Measurements from ENCODE around the gene HSF2.

DNA sequence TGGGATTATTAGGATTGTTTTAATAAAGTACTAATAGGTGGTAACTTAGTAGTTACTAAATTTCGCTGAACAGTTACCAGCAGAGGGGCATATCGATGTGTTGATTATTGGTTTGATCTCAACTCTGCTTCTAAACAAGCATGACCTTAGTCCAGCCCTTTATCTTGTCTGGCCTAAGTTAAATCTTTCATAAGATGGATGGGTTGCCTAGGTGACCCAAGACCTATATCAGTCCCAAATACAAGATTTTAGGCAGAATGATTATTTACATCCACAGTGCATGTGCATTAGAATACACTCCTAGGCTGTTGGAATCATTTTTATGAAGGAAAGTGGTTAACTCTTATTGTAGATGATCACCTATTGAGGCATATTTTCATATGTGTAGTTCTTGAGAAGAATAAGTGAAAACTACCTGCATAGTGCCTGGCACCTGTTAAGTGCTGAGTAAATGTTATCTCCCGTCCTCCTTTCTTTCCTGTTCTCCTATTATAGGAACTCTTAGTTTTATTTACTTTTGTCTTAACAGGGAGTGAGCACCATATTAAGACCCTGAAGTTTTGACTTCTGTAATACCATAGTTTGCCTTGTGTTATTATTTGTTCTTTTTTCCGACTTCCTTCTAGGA lies 1.1 kb downstream of the HSF2 start:
- TF ChIP-seq, protein P1, sequence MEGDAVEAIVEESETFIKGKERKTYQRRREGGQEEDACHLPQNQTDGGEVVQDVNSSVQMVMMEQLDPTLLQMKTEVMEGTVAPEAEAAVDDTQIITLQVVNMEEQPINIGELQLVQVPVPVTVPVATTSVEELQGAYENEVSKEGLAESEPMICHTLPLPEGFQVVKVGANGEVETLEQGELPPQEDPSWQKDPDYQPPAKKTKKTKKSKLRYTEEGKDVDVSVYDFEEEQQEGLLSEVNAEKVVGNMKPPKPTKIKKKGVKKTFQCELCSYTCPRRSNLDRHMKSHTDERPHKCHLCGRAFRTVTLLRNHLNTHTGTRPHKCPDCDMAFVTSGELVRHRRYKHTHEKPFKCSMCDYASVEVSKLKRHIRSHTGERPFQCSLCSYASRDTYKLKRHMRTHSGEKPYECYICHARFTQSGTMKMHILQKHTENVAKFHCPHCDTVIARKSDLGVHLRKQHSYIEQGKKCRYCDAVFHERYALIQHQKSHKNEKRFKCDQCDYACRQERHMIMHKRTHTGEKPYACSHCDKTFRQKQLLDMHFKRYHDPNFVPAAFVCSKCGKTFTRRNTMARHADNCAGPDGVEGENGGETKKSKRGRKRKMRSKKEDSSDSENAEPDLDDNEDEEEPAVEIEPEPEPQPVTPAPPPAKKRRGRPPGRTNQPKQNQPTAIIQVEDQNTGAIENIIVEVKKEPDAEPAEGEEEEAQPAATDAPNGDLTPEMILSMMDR (IDR thresholded peaks at IDR 0.05) = no peak
- TF ChIP-seq POLR2A (IDR thresholded peaks at IDR 0.05) = no peak

Measured in heart left ventricle (tissue), 13 donors.